GM18505 (cell line): ENCODE measurements around the gene SETD2.

Experiments used
- ATAC-seq: cut with Tn5 transposase; IDR thresholded peaks from one replicate; pipeline ENCODE4 v1.9.1; 2021; ENCODE audit not compliant: unreplicated experiment
- POLR2A ChIP-seq: IDR thresholded peaks from 4 replicates; pipeline ENCODE4 v1.6.1; 2011; ENCODE audit warnings: borderline replicate concordance; ENCODE audit not compliant: insufficient read depth, insufficient read length; ENCODE audit errors: extremely low read depth

Gene SETD2

GRCh38 chr3:46986055-46986730, 177.7 kb downstream of the SETD2 start:
- no peak for ATAC-seq
- no peak for TF ChIP-seq POLR2A

GRCh38 chr3:46985588-46985987, 178.3 kb downstream of the SETD2 start:
- no peak for ATAC-seq
- no peak for TF ChIP-seq POLR2A

- TF ChIP-seq POLR2A, result no peak
- no peak for ATAC-seq
Observed at GRCh38 chr3:46984591-46985459, 179.1 kb downstream of the SETD2 start.

- no peak for ATAC-seq
- TF ChIP-seq POLR2A, result no peak
Observed at GRCh38 chr3:46982546-46982945, 181.4 kb downstream of the SETD2 start.

GRCh38 chr3:46981932-46982471, 181.9 kb downstream of the SETD2 start:
- TF ChIP-seq POLR2A, result no peak
- ATAC-seq, result no peak

GRCh38 chr3:46979958-46980497, 183.9 kb downstream of the SETD2 start:
- no peak for TF ChIP-seq POLR2A
- peak; percentile 6 for ATAC-seq

- peak; percentile 67 for ATAC-seq
- peak; percentile 67 for TF ChIP-seq POLR2A
Observed at GRCh38 chr3:46978985-46979944, 184.6 kb downstream of the SETD2 start, which contains the start of gene NBEAL2. TSS of gene NBEAL2 (plus strand) at chr3:46979666. CDS start at chr3:46979862, 196 bp downstream.

GRCh38 chr3:46978381-46978780, 185.5 kb downstream of the SETD2 start:
- no peak for ATAC-seq
- no peak for TF ChIP-seq POLR2A

GRCh38 chr3:46977811-46978195, 186.1 kb downstream of the SETD2 start:
- no peak for ATAC-seq
- TF ChIP-seq POLR2A, result no peak

GRCh38 chr3:46976326-46977190, 187.4 kb downstream of the SETD2 start, which contains the start of gene CCDC12:
TSS of gene CCDC12 (minus strand) at chr3:46976745. CDS start at chr3:46976732, 13 bp downstream.
- peak; percentile 87 for TF ChIP-seq POLR2A
- ATAC-seq, result peak; percentile 52

- no peak for ATAC-seq
- TF ChIP-seq POLR2A, result no peak
Observed at GRCh38 chr3:46974421-46975171, 189.3 kb downstream of the SETD2 start.
